LNCaP clone FGC (cell line): ENCODE data around the gene HTRA3.

Source experiments
- DNase-seq: peaks from one replicate; pipeline ENCODE4 v3.0.0-alpha.2; 2011; ENCODE audit warnings: low read depth
- H3K4me3 ChIP-seq: 2 replicates; pipeline ENCODE4 v1.5.1; 2011; ENCODE audit warnings: mild to moderate bottlenecking, low read depth, low read length, control low read depth
- CTCF ChIP-seq: IDR thresholded peaks from 2 replicates; pipeline ENCODE4 v1.5.1; 2012; ENCODE audit warnings: mild to moderate bottlenecking; ENCODE audit not compliant: control insufficient read depth, insufficient read depth; ENCODE audit errors: extremely low read depth

The HTRA3 gene

GRCh38 chr4:8284391-8284790 is 14.8 kb downstream of the HTRA3 start:
- no peak for TF ChIP-seq CTCF
- no peak for DNase-seq

GRCh38 chr4:8285143-8285975 is 15.8 kb downstream of the HTRA3 start:
- TF ChIP-seq CTCF: no peak
- no peak overlapping the region for H3K4me3 ChIP-seq
- DNase-seq: no peak

More at GRCh38 chr4:8284391-8284790, 14.8 kb downstream of the HTRA3 start:
- H3K4me3 ChIP-seq: no peak overlapping the region

GRCh38 chr4:8285976-8286718 is 16.6 kb downstream of the HTRA3 start:
- no peak for DNase-seq
- no peak for TF ChIP-seq CTCF
- no peak overlapping the region for H3K4me3 ChIP-seq

- no peak for DNase-seq
- TF ChIP-seq CTCF: no peak
- H3K4me3 ChIP-seq: no peak overlapping the region
These were observed 17.3 kb downstream of the HTRA3 start for GRCh38 chr4:8286719-8287342.

- no peak overlapping the region for H3K4me3 ChIP-seq
- DNase-seq: no peak
- no peak for TF ChIP-seq CTCF
These were observed 18.1 kb downstream of the HTRA3 start for GRCh38 chr4:8287343-8288280.

- no peak for TF ChIP-seq CTCF
- no peak for DNase-seq
- no peak overlapping the region for H3K4me3 ChIP-seq
These were observed 19.7 kb downstream of the HTRA3 start for GRCh38 chr4:8289151-8289750.
